Renal cortical epithelial cell (primary cell): Measurements from ENCODE around the gene MAPK1IP1L. TPM values are rescaled to one million over a fixed set of nuclear protein-coding genes. Genes with fewer than 3 reads are reported as not detected.
"Not testable (repeated sequence)": the region's sequence is repeated elsewhere in the genome, so short reads cannot be mapped to it uniquely, and the experiment has no call there.

Experiments
- DNase-seq: peaks from one replicate; pipeline ENCODE4 v3.0.0-alpha.2; 2011; ENCODE audit warnings: low read depth
- total RNA-seq: library from RNA; depleted of rRNA; stranded (reverse); fragments of >200 nt; gene quantifications from 2 replicates; pipeline ENCODE4 v1.2.3, GENCODE V29; 2014

MAPK1IP1L gene
- total RNA-seq = 25.0 and 39.3 TPM in 2 replicates

DNA sequence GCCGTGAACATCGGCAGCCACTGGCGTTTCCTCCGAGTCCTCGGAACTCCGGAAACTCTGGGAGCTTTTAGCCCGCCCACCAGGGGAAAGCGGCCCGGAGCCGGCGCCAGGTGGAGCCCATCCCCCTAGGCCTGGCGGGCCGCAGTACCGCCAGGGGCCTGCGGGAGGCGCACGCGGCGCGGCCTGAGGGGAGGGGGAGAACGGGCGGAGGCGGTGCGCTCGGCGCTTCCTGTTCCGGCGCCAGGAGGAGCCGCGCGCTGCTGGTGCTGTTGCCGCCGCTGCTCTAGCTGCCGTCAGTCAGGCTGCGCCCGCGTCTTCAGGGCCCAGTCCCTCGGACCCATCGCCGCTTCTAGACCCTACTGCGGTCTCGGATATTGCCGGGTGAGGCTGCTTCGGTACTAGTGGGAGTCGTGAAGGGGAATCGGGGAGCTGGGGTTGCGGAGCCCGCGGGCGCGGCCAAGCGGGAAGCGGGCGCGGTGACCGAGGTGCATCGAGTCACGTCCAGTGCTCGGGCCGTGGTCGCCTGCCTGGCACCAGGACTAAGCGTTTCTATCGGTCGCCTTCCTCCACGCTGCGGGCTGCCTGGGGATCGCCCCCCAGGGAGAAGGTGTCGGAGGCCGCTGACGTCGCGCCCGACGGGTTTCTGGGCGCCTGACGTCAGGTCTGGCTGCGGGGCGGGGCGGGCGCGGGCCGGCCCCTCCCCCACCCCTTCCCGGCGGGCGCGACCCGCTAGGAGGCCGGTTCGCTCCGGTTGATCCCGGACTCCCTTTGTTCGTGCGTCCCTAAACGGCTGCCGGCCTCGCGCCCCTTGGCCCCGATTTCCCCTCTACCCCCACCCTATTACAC is at the start of gene MAPK1IP1L:
MAPK1IP1L (plus strand) TSS at position 225 of the 846 bp plus-strand sequence. CDS start 10,037 bp downstream, outside the sequence.
- peak; percentile 87 for DNase-seq

DNA sequence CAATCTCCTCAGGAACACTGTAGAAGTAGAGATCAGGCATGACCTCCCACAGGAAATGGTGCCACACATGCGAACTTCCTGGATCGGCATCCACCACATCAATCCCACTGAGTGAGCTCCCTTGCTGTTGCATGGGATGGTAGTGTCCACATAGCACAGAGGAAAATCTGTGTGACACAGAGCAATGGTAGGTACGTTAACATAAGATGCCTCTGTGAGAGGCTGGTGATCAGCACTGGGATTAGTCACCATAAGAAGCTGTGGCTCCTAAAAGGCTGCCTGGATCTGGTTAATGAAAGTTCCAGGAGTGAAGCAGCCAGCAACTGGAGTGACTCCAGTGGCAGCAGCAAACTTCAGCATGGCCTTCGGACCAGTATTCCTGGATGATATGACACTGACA is 46.4 kb upstream of the MAPK1IP1L start:
- DNase-seq = peak; percentile 19

GRCh38 chr14:55015006-55015405 is 36.4 kb upstream of the MAPK1IP1L start:
- no peak for DNase-seq

- peak; percentile 47 for DNase-seq
These were observed 31.4 kb upstream of the MAPK1IP1L start for GRCh38 chr14:55019968-55020554.

- not testable (repeated sequence) for DNase-seq
These were observed 27.1 kb upstream of the MAPK1IP1L start for GRCh38 chr14:55024365-55024764.

DNA sequence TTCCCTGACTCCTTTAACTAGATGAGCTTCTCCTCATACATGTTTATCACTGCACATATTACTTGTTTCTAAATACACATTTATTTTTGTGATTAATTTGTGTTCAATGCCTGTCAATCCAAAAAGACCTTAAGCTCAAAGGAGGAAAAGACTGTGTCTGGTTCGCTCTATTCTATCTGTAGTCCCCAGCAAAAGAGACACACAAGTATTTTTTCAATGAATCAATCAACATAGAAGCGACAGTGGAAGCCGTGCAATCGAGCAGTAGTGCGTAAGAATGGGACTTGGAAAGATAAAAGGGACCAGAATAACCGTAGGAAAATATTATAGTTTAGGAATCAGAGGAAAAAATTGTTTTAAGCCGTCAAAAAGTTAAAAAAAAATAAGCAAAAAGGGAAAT is 25.5 kb upstream of the MAPK1IP1L start:
- DNase-seq = no peak

DNA sequence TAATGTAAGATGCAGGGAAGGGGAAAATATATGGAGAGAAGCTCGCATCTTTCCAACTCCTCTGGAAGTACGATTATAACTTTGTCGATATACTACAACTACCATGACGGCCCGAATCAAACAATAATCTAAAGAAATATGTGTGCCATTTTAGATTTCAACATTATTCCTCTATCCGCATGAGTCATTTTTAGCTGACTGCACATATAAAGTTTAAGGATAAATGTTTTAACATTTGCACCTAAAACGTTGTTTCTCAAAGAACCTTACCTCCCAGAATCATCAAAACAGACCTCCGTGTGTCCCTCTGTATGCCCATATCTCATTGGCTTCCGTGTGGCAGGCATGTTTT is 25.0 kb upstream of the MAPK1IP1L start:
- no peak for DNase-seq

GRCh38 chr14:55026793-55027561 is 24.5 kb upstream of the MAPK1IP1L start, which contains the start of the genes SOCS4 and WDHD1:
TSS of gene SOCS4 (plus strand) at chr14:55027236. CDS start at chr14:55043042, 15,806 bp downstream.
TSS of gene WDHD1 (minus strand) at chr14:55027099. CDS start at chr14:55026787, 312 bp downstream.
- DNase-seq = peak; percentile 84

DNA sequence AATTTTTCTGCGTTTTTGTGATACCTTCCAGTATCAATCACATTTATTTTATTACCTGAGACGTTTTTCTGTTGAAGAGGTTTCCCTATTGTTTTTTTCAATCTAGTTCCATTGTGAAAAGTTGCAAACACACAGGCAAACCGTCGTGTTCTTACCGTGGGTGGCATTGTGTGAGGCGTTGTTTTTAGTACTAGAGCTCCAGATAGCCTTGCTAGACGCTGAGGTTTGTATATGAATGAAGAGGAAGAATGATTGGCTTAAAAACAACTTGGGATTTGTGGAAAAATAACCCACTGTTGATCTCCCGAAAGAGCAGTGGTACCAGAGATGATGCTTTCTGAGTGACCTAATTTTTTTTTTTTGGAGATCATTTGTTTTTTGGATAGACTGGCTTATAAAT is 23.4 kb upstream of the MAPK1IP1L start:
- no peak for DNase-seq

DNA sequence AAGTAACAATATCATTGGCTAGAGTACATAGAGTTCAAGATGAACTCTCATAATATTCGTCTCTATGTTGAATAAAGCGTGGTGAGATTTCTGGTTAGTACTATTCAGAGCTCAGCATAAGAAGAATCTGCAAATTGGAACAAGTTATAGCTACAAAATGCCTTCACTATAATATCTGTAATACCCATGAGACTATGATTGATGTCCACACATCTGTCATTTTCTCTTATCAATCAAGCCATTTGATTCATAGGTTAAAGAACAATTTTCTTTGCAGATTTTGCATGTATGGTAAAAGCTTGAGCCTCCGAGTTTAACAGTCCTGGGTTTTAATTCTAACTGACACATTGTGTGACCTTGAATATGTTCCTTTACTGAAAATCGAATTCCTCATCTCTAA is 23.0 kb upstream of the MAPK1IP1L start:
- no peak for DNase-seq

DNA sequence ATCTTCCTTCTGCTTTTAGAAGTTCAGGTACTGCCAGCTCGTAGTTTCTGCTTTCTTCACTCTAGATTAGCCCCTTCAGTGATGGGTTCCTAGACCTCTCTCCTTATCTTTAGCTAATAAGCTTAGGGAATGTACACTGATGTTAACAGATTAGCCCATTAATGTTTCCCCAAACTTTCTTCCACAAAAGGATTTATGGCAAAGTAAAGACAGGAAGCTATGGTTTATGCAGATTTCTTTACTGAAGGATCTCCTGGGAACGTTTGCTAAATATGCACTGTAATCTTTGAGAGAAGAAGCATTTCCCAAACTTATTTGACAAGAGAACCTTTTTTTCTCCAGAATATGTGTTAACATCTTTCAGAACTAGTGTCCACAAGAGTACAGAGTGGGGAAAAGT is 20.3 kb upstream of the MAPK1IP1L start:
- no peak for DNase-seq

GRCh38 chr14:55037995-55038394 is 13.5 kb upstream of the MAPK1IP1L start:
- DNase-seq = not testable (repeated sequence)

DNA sequence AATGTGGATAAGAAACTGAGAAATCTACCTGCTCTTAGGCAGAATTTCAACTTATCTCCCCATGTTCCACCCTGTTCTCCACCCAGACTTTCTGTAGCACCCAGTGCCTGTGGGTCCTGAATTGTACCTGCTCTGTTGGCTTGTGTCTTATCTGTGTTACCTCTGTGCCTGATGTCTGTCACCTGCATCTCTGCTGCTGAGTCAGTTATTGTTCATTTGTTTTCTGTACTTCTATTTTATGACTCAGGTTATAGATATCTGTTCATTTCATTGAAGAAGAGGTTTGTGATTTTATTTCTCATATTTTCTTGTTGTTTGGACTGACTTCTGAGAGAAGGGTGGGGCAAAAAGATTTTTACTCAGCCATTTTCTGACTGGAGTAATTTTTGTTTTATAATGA is 12.7 kb upstream of the MAPK1IP1L start:
- DNase-seq = no peak

- DNase-seq = no peak
These were observed 7.9 kb upstream of the MAPK1IP1L start for GRCh38 chr14:55043528-55043927.

DNA sequence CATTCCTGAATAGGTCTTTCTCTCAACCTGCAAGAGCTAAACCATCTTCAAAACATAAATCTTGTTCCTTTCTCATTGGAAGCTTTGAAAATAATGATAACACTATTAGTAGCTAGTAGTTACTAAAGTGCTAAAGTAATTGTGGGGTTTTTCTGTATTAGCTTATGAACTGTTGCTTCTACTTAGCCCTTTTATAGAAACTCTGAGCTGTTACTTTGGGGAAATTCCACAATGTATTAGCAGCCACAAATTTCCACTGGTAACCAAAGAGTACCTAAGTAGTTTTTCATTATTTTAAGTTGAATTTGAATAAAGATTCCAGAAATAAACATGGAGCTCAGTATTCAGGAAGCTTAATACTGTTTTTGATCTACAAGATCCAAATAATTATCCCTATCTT is 6.4 kb upstream of the MAPK1IP1L start:
- no peak for DNase-seq

DNA sequence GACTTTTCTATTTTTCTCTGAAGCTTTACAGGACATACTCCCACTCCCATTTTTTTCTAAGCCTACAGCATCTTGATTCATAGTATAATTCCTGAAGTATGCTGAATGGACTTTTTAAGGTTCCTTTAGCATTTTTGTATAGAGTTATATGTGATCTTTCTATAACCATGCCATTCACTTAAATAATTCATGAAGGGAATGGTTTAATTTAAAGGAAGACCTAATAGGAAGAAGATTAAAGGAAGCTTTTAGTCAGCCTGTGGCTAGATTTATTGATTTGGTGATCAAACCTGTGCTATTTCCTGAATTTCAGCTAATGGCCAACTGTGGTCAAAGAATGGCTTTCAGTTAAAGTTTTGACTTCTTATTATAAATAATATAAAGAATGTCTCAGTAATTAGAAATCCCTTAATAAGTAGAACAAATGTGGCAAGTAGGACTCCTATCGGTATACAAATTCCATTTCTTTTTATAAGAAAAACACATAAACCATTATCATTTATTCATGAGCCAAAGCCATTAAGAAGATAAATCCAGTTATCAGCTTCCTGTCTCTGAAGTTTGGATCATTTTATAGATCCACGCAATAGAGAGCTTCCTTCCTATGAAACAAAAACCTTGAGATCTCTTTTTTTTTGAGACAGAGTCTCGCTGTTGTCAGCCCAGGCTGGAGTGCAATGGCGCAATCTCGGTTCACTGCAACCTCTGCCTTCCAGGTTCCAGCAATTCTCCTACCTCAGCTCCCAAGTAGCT is 4.0 kb upstream of the MAPK1IP1L start:
- no peak for DNase-seq

DNA sequence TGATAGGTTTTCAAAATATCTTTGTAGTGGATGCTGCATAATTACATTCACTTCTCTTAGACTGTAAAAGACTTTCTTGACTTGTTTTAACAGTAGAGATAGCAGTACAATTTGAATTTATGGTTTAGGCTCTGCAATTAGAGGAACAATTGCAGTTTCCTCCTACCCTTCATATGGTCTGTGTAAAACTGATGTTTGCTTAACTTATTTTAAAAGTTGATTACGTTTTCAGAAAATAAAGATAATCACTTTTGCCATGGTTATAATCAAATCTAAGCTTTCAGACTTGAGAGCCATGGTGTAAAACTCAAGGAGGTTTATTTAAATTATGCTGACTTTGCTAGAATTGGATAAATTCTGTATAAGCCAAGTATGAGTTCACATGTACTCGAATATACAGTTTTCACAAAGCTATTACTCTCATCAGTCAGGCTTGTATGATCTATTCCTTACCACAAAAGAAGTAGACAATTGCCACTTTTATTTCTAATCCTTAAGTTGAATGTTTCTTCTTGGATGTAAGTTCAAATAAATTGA is 2.5 kb upstream of the MAPK1IP1L start:
- no peak for DNase-seq

- no peak for DNase-seq
These were observed 353 bp upstream of the MAPK1IP1L start for GRCh38 chr14:55051165-55051422.

GRCh38 chr14:55052269-55052930 is 953 bp downstream of the MAPK1IP1L start:
- DNase-seq = peak; percentile 59

DNA sequence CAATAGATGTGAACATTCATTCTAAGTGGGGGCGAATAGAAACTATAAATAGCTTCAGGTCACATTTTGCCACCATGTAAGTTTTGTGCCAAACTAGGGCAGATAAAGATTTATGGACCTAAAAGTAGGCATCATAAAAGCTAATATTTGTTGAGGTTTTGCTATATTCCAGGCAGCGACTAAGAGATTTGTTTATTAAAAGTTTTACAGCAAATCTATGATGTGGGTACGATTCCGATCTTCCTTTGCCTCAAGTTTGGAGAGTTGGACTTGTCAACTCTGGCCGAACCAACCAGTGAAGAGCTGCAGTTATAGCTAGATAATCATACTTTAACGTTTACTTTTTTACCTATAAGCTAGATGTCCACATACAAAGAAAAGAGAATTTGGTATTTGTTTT is 1.6 kb downstream of the MAPK1IP1L start:
- DNase-seq = no peak

GRCh38 chr14:55053500-55053899 is 2.1 kb downstream of the MAPK1IP1L start:
- no peak for DNase-seq
